OCI-LY1 (cell line): ENCODE data around the gene CALU.

Experiments used
- H2AFZ ChIP-seq: fragments of 200-600 bp; sonication (generic), shearing (Covaris generic); 2 replicates; pipeline ENCODE4 v1.6.0; 2014; ENCODE audit warnings: antibody characterized with exemption, mild to moderate bottlenecking, low read length
- H3F3A ChIP-seq: fragments of 200-600 bp; sonication (generic), shearing (Covaris generic); 2 replicates; pipeline ENCODE4 v1.6.0; 2014; ENCODE audit warnings: mild to moderate bottlenecking, antibody characterized with exemption, low read length, moderate library complexity; ENCODE audit not compliant: insufficient read depth
- H3K27ac ChIP-seq: fragments of 200-600 bp; sonication (generic); 2 replicates; pipeline ENCODE4 v1.5.1; 2014; ENCODE audit warnings: low read length, mixed run types, mild to moderate bottlenecking, low read depth; ENCODE audit not compliant: poor library complexity, severe bottlenecking
- H3K27me3 ChIP-seq: fragments of 200-600 bp; sonication (generic); 2 replicates; pipeline ENCODE4 v1.6.0; 2014; ENCODE audit warnings: antibody characterized with exemption, mild to moderate bottlenecking, low read length, moderate library complexity; ENCODE audit not compliant: insufficient read depth
- H3K36me3 ChIP-seq: fragments of 200-600 bp; sonication (generic); 2 replicates; pipeline ENCODE4 v1.6.1; 2014; ENCODE audit warnings: mild to moderate bottlenecking, antibody characterized with exemption, low read length, moderate library complexity, mixed read lengths; ENCODE audit not compliant: insufficient read depth
- H3K4me1 ChIP-seq: fragments of 200-600 bp; sonication (generic); 2 replicates; pipeline ENCODE4 v1.5.1; 2014; ENCODE audit warnings: mild to moderate bottlenecking, low read length, moderate library complexity; ENCODE audit not compliant: insufficient read depth, severe bottlenecking
- H3K4me2 ChIP-seq: fragments of 200-600 bp; sonication (generic), shearing (Covaris generic); 2 replicates; pipeline ENCODE4 v1.6.1; 2014; ENCODE audit warnings: low read length
- H3K4me3 ChIP-seq: fragments of 200-600 bp; sonication (generic); 2 replicates; pipeline ENCODE4 v1.5.1; 2014; ENCODE audit warnings: low read length, low read depth, mild to moderate bottlenecking, mixed read lengths; ENCODE audit not compliant: poor library complexity, severe bottlenecking
- H3K79me2 ChIP-seq: fragments of 200-600 bp; shearing (Covaris generic); 2 replicates; pipeline ENCODE4 v1.6.1; 2016; ENCODE audit warnings: mixed run types, low read length, mixed read lengths; ENCODE audit not compliant: insufficient read depth
- H3K9ac ChIP-seq: fragments of 200-600 bp; sonication (generic), shearing (Covaris generic); 2 replicates; pipeline ENCODE4 v1.6.1; 2014; ENCODE audit warnings: mild to moderate bottlenecking, low read length, mixed read lengths
- H3K9me2 ChIP-seq: fragments of 200-600 bp; sonication (generic), shearing (Covaris generic); 2 replicates; pipeline ENCODE4 v1.6.1; 2014; ENCODE audit warnings: low read depth, mild to moderate bottlenecking, low read length, mixed read lengths
- H3K9me3 ChIP-seq: fragments of 200-600 bp; shearing (Covaris generic); 2 replicates; pipeline ENCODE4 v1.6.1; 2014; ENCODE audit warnings: low read length, mixed read lengths
- H4K20me1 ChIP-seq: fragments of 200-600 bp; sonication (generic), shearing (Covaris generic); 2 replicates; pipeline ENCODE4 v1.6.0; 2016; ENCODE audit warnings: mild to moderate bottlenecking, low read length; ENCODE audit not compliant: insufficient read depth
- EZH2 ChIP-seq: fragments of 200-600 bp; sonication (generic), shearing (Covaris generic); IDR thresholded peaks from 2 replicates; pipeline ENCODE4 v1.8.0; 2017; ENCODE audit warnings: borderline replicate concordance, mixed run types, mild to moderate bottlenecking, antibody characterized with exemption, low read length, moderate library complexity, mixed read lengths
- TF ChIP-seq, protein P1 (sequence below): fragments of 200-600 bp; sonication (generic), shearing (Covaris generic); IDR thresholded peaks from 2 replicates; pipeline ENCODE4 v1.5.1; 2017; ENCODE audit warnings: mild to moderate bottlenecking, antibody characterized with exemption, low read length, moderate library complexity, mixed read lengths

Gene CALU

DNA sequence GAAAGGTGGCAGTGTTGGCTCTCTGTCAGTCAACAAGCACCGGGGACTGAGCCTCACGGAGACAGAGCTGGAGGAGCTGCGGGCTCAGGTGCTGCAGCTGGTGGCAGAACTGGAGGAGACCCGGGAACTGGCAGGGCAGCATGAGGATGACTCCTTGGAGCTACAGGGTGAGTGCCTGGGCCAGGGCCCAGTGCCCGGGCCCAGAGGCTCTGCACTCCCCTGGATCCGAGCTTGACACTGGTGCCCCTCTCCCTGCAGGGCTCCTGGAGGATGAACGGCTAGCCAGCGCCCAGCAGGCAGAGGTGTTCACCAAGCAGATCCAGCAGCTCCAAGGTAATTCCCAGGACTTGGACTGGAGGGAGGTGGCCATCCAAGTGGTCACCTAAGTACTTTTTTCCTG lies 55.3 kb downstream of the CALU start:
- H3K9ac ChIP-seq = no peak overlapping the region
- H3K27me3 ChIP-seq = peaks cover 6% of the 10 kb centered on the region
- peaks cover 24% of the 10 kb centered on the region for H3K4me1 ChIP-seq
- no peaks in the 10 kb centered on the region for H3K9me3 ChIP-seq
- no peak for TF ChIP-seq EZH2
- TF ChIP-seq, protein P1, sequence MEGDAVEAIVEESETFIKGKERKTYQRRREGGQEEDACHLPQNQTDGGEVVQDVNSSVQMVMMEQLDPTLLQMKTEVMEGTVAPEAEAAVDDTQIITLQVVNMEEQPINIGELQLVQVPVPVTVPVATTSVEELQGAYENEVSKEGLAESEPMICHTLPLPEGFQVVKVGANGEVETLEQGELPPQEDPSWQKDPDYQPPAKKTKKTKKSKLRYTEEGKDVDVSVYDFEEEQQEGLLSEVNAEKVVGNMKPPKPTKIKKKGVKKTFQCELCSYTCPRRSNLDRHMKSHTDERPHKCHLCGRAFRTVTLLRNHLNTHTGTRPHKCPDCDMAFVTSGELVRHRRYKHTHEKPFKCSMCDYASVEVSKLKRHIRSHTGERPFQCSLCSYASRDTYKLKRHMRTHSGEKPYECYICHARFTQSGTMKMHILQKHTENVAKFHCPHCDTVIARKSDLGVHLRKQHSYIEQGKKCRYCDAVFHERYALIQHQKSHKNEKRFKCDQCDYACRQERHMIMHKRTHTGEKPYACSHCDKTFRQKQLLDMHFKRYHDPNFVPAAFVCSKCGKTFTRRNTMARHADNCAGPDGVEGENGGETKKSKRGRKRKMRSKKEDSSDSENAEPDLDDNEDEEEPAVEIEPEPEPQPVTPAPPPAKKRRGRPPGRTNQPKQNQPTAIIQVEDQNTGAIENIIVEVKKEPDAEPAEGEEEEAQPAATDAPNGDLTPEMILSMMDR = no peak
- no peak overlapping the region for H3K4me2 ChIP-seq
- no peaks in the 10 kb centered on the region for H3K79me2 ChIP-seq
- no peak overlapping the region for H2AFZ ChIP-seq
- H3K9me2 ChIP-seq = no peaks in the 10 kb centered on the region
- H3K27ac ChIP-seq = no peak overlapping the region
- H3K36me3 ChIP-seq = no peaks in the 10 kb centered on the region
- H4K20me1 ChIP-seq = no peaks in the 10 kb centered on the region
- no peak overlapping the region for H3K4me3 ChIP-seq
- no peaks in the 10 kb centered on the region for H3F3A ChIP-seq

DNA sequence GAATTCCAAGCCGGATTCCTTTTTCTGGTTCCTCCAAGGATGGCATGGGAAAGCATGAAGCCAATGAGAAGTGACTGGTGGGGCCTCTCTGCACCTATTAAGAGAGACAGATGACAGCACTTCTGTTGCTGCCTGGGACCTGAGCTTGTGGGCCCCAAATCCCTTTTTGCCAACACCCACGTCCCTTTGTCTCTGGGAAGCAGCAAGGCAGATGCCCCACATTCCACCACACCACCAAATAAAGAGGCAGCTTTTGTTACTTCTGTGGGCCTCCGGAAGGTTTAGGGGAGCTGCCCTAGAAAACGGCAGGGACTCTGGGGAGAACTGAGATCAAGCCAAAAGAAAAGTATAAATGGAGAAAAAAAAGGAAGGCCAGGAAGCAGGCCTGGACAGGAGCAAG lies 56.0 kb downstream of the CALU start:
- Histone ChIP-seq H4K20me1 (no peaks in the 10 kb centered on the region), H3K9me2 (no peaks in the 10 kb centered on the region), H3K27ac (no peak overlapping the region), H3K4me2 (no peak overlapping the region), H3K27me3 (peaks cover 5% of the 10 kb centered on the region), H3K4me1 (peaks cover 23% of the 10 kb centered on the region), H3K4me3 (no peak overlapping the region), H2AFZ (no peak overlapping the region), H3K9ac (no peak overlapping the region), H3K36me3 (no peaks in the 10 kb centered on the region), H3K9me3 (no peaks in the 10 kb centered on the region), H3K79me2 (no peaks in the 10 kb centered on the region), H3F3A (no peaks in the 10 kb centered on the region)
- no peak for TF ChIP-seq EZH2
- TF ChIP-seq, protein P1 = no peak

DNA sequence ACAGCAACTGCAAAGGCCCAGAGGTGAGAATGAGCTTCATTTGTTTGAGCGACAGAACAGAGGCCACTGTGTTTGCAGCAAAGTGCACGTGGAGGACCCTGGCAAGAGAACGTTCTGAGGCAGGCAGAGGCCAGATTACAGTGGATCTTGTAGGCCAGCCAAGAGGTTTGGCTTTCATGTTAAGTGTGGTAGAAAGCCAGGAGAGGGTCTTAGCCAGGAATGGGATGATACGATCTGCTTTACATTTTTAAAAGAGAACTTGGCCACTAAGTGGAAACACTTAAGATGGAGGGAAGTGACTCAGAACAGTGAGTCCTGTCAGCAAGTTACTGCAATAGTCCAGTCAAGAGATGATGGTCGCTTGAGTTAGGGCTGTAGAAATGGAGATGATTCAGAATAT lies 57.2 kb downstream of the CALU start:
- H3K4me1 ChIP-seq = peaks cover 17% of the 10 kb centered on the region
- H3K36me3 ChIP-seq = no peaks in the 10 kb centered on the region; the same call in 1 of the 2 replicates
- H3K79me2 ChIP-seq = no peaks in the 10 kb centered on the region
- TF ChIP-seq EZH2 = no peak
- TF ChIP-seq, protein P1 = no peak
- no peaks in the 10 kb centered on the region for H3F3A ChIP-seq
- H2AFZ ChIP-seq = no peak overlapping the region
- H3K27ac ChIP-seq = no peak overlapping the region
- H3K4me3 ChIP-seq = no peak overlapping the region
- H3K9me2 ChIP-seq = no peaks in the 10 kb centered on the region
- H3K4me2 ChIP-seq = no peak overlapping the region
- no peaks in the 10 kb centered on the region for H3K9me3 ChIP-seq
- H3K27me3 ChIP-seq = no peaks in the 10 kb centered on the region
- no peak overlapping the region for H3K9ac ChIP-seq
- no peaks in the 10 kb centered on the region for H4K20me1 ChIP-seq
